Right lobe of liver (tissue), 6 donors: ENCODE data around the gene PPP1R12A. TPM values are rescaled to one million over a fixed set of nuclear protein-coding genes. Genes with fewer than 3 reads are reported as not detected.

Experiments
- ATAC-seq, 4 donors: fragments of 200-7000 bp; cut with Tn5 transposase; one replicate each; pipeline ENCODE4 v1.9.1; 2020; ENCODE audit warnings: mild to moderate bottlenecking in 4 of 4, moderate library complexity in 4 of 4
- DNase-seq, 3 donors: peaks; one replicate each; pipeline ENCODE4 v3.0.0-alpha.2; 2020
- H3K27ac ChIP-seq, 3 donors: fragments of 200-600 bp; one replicate each; pipeline ENCODE4 v1.8.0; 2022
- H3K27me3 ChIP-seq, 2 donors: fragments of 200-600 bp; one replicate each; pipeline ENCODE4 v1.8.0; 2022
- H3K36me3 ChIP-seq, 4 donors: fragments of 200-600 bp; sonication (generic) in 1 of 4; one replicate each; pipeline versions ENCODE4 v1.5.1 to v1.8.0; 2017 to 2022; ENCODE audit warnings: control low read depth in 1 of 4
- H3K4me1 ChIP-seq, 4 donors: fragments of 200-600 bp; sonication (generic) in 1 of 4; one replicate each; pipeline versions ENCODE4 v1.5.1 to v1.8.0; 2017 to 2022; ENCODE audit warnings: control low read depth in 1 of 4
- H3K4me3 ChIP-seq, 3 donors: fragments of 200-600 bp; one replicate each; pipeline ENCODE4 v1.8.0; 2022
- H3K9me3 ChIP-seq, 4 donors: fragments of 200-600 bp; sonication (generic) in 1 of 4; one replicate each; pipeline versions ENCODE4 v1.5.1 to v1.8.0; 2017 to 2022; ENCODE audit warnings: control low read depth in 1 of 4
- POLR2A ChIP-seq: fragments of 450-650 bp; IDR thresholded peaks from one replicate; pipeline ENCODE4 v1.6.1; 2017; ENCODE audit warnings: antibody characterized with exemption, mild to moderate bottlenecking
- WGBS: methylation state at CpG from one replicate; pipeline ENCODE4 v1.1.6; 2018; ENCODE audit warnings: low coverage, low lambda C conversion rate; ENCODE audit not compliant: insufficient coverage; ENCODE audit errors: missing lambda C conversion rate; 5-methylcytosine and 5-hydroxymethylcytosine counted together
- intact Hi-C, 2 donors: fragments of 100-400 bp; cut with DNase I; formaldehyde crosslinking; loops; one replicate each; pipeline versions ENCODE4 v1.11.2 to v1.14.1; 2022
- total RNA-seq, 6 experiments: library from RNA; depleted of rRNA in 2 of 6; stranded (reverse); fragments of >200 nt in 2 of 6; fragmentation: NEBNext Ultra II Directional in 3 of 6; extraction: Animal tissue kit (Norgen Biotek cat#: 25700) in 3 of 6; gene quantifications; one replicate each; pipeline versions ENCODE4 v1.1.0 to v1.2.4, GENCODE V29; 2016 to 2023
- TF ChIP-seq, protein P1 (sequence below), 4 donors: fragments of 200-600 bp in 3 of 4; fragments of 450-650 bp in 1 of 4; IDR thresholded peaks; one replicate each; pipeline versions ENCODE4 v1.5.1 to v1.8.0; 2016 to 2022; ENCODE audit warnings: antibody characterized with exemption in 4 of 4, mild to moderate bottlenecking in 2 of 4
- donor health status: DM: no; HTN: yes; CAD: no.
- donor health status: DM: no; HTN: no; CAD: no.
- donor health status: DM: no; HTN: no; CAD: no.
- donor health status: DM: no; HTN: yes; CAD: no.
- donor health status: DM: no; HTN: yes; CAD: no.

The PPP1R12A gene
- total RNA-seq, 6 experiments from 2014 or later = 13.1 to 21.0 (median 19.2) TPM

DNA sequence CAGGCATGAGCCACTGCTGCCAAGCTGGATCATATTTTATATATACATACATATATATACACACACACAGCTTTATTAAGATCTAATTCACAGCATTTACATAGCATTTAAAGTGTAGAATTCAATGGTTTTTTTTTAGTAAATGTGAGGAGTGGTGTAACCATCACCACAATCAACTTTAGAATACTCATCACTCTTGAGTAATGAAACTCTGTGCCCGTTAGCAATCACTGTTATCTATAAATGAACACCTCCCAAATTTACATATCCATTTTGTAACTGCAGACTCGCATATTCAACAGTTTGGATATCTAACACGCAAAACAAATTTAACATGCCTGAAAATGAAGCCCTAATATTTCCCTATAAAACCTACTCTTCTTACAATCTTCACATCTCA is 90.9 kb downstream of the PPP1R12A start:
- Histone ChIP-seq H3K27me3 (no peaks in the 10 kb centered on the region), H3K27ac (no peak overlapping the region), H3K4me1 (no peaks in the 10 kb centered on the region), H3K9me3 (no peaks in the 10 kb centered on the region), H3K36me3 (peaks cover 0 to 13% (median 5%) of the 10 kb centered on the region in 4 donors), H3K4me3 (no peak overlapping the region)
- DNase-seq (no peak), ATAC-seq (no peak)
- intact Hi-C loops = no loop called here
- 93% methylated on average over 3 of the region's 3 CpGs for WGBS
- TF ChIP-seq, protein P1, sequence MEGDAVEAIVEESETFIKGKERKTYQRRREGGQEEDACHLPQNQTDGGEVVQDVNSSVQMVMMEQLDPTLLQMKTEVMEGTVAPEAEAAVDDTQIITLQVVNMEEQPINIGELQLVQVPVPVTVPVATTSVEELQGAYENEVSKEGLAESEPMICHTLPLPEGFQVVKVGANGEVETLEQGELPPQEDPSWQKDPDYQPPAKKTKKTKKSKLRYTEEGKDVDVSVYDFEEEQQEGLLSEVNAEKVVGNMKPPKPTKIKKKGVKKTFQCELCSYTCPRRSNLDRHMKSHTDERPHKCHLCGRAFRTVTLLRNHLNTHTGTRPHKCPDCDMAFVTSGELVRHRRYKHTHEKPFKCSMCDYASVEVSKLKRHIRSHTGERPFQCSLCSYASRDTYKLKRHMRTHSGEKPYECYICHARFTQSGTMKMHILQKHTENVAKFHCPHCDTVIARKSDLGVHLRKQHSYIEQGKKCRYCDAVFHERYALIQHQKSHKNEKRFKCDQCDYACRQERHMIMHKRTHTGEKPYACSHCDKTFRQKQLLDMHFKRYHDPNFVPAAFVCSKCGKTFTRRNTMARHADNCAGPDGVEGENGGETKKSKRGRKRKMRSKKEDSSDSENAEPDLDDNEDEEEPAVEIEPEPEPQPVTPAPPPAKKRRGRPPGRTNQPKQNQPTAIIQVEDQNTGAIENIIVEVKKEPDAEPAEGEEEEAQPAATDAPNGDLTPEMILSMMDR (IDR thresholded peaks at IDR 0.05) = no peak
- no peak for TF ChIP-seq POLR2A

DNA sequence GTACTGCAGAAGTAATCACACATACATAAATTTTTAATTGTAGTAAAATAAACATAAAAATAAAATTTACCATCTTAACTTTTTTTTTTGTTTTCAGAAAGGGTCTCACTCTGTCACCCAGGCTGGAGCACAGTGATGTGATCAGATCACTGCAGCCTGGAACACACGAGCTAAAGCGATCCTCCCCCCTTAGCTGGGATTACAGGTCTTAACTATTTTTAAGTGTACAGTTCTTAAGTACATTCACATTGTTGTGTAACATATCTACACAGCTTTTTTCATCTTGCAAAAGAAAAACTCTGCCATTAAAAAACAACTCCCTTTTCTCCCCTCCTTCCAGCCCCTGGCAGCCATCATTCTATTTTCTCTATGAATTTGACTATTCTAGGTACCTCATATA is 92.3 kb downstream of the PPP1R12A start:
- Histone ChIP-seq H3K4me3 (no peak overlapping the region), H3K9me3 (no peaks in the 10 kb centered on the region), H3K36me3 (peaks cover 0 to 13% (median 5%) of the 10 kb centered on the region in 4 donors), H3K27me3 (no peaks in the 10 kb centered on the region), H3K27ac (no peak overlapping the region), H3K4me1 (no peaks in the 10 kb centered on the region)
- intact Hi-C loops = no loop called here
- no peak for DNase-seq
- no peak for ATAC-seq
- TF ChIP-seq, protein P1 (IDR thresholded peaks at IDR 0.05) = no peak
- no peak for TF ChIP-seq POLR2A
- WGBS = 92% methylated on average over 2 of the region's 2 CpGs

DNA sequence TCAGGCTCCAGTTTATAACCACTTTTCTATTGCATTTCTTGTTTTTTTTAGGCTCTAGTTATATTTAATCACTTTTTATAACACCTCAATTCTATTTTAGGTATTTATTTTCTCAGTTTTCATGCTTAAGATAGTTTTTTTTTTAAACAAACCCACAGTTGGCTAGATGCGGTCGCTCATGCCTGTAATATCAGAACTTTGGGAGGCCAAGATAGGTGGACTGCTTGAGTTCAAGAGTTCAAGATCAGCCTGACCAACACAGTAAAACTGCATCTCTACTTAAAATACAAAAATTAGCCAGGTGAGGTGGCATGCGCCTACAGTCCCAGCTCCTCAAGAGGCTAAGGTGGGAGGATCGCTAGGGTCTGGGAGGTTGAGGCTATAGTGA is 93.0 kb downstream of the PPP1R12A start:
- Histone ChIP-seq H3K4me1 (no peaks in the 10 kb centered on the region), H3K9me3 (no peaks in the 10 kb centered on the region), H3K27ac (no peak overlapping the region), H3K36me3 (peaks cover 0 to 13% (median 5%) of the 10 kb centered on the region in 4 donors), H3K4me3 (no peak overlapping the region), H3K27me3 (no peaks in the 10 kb centered on the region)
- TF ChIP-seq POLR2A = no peak
- TF ChIP-seq, protein P1 (IDR thresholded peaks at IDR 0.05) = no peak
- 79% methylated on average over 4 of the region's 4 CpGs for WGBS
- ATAC-seq (no peak), DNase-seq (no peak)
- intact Hi-C loops = no loop called here

DNA sequence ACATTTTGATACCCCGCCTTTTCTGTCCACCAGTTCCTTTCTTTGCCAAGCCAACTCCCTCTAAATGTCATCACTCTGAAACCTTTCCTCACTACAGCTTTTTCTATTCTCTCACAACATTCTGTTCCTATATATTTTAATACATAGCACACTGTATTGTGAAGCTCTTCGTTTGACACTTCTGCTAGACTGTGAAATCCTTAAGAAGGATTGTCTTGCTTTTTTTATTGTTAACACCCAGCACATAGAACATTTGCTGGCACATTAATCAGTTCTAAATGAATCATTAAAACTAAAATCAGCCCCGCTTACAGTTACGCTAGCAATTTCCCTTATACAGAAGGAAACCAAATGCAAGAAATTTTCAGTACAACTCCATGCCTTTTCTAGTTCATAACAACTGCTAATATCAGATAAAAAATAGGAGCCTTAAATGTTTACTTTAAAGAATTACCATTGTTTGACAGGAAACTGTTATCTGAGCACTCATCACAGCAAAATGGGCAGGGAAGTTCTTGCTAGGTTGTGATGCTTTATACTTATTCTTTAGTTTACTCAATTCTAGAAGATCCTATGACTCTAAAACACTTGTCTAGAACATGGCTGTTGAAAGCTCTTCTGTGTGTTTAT is 93.5 kb downstream of the PPP1R12A start:
- TF ChIP-seq, protein P1 (IDR thresholded peaks at IDR 0.05) = no peak
- no peak for TF ChIP-seq POLR2A
- no peak overlapping the region for H3K4me3 ChIP-seq
- intact Hi-C loops = no loop called here

More for the DNA sequence above, 93.5 kb downstream of the PPP1R12A start:
- 69% methylated on average over 4 of the region's 4 CpGs for WGBS
- peaks cover 0 to 13% (median 5%) of the 10 kb centered on the region in 4 donors for H3K36me3 ChIP-seq
- ATAC-seq (no peak), DNase-seq (no peak)
- H3K4me1 ChIP-seq = no peaks in the 10 kb centered on the region
- H3K27me3 ChIP-seq = no peaks in the 10 kb centered on the region
- H3K27ac ChIP-seq = no peak overlapping the region
- H3K9me3 ChIP-seq = no peaks in the 10 kb centered on the region
